ENCODE results near the gene XYLT1.

The XYLT1 gene

GRCh38 chr16:17454162-17454730 lies 16.5 kb downstream of the XYLT1 start:
- H3K36me3 Mint-ChIP-seq (ENCODE audit: low read depth) = peaks cover 8% of the 10 kb centered on the region
- H3K4me1 Mint-ChIP-seq (ENCODE audit: low read depth) = peaks cover 33% of the 10 kb centered on the region
- no peaks in the 10 kb centered on the region for H3K27me3 Mint-ChIP-seq
- no peak overlapping the region for H3K4me3 Mint-ChIP-seq
- H3K9me3 Mint-ChIP-seq = no peaks in the 10 kb centered on the region
- no peak overlapping the region for H3K27ac Mint-ChIP-seq

- Mint-ChIP-seq H3K36me3 (ENCODE audit: low read depth) (peaks cover 8% of the 10 kb centered on the region), H3K9me3 (no peaks in the 10 kb centered on the region), H3K27me3 (no peaks in the 10 kb centered on the region), H3K4me3 (no peak overlapping the region), H3K4me1 (ENCODE audit: low read depth) (peaks cover 40% of the 10 kb centered on the region), H3K27ac (no peak overlapping the region)
These were observed 17.3 kb downstream of the XYLT1 start for GRCh38 chr16:17453364-17454038.

- peaks cover 44% of the 10 kb centered on the region for H3K4me1 Mint-ChIP-seq (ENCODE audit: low read depth)
- no peaks in the 10 kb centered on the region for H3K27me3 Mint-ChIP-seq
- peaks cover 8% of the 10 kb centered on the region for H3K36me3 Mint-ChIP-seq (ENCODE audit: low read depth)
- no peaks in the 10 kb centered on the region for H3K9me3 Mint-ChIP-seq
- no peak overlapping the region for H3K4me3 Mint-ChIP-seq
- H3K27ac Mint-ChIP-seq = no peak overlapping the region
These were observed 17.8 kb downstream of the XYLT1 start for GRCh38 chr16:17452922-17453321.

- no peaks in the 10 kb centered on the region for H3K27me3 Mint-ChIP-seq
These were observed 18.9 kb downstream of the XYLT1 start for GRCh38 chr16:17451843-17452242.

GRCh38 chr16:17450291-17450690 lies 20.5 kb downstream of the XYLT1 start:
- Mint-ChIP-seq H3K9me3 (no peaks in the 10 kb centered on the region), H3K4me1 (ENCODE audit: low read depth) (peaks cover 48% of the 10 kb centered on the region), H3K4me3 (no peak overlapping the region), H3K27ac (no peak overlapping the region), H3K36me3 (ENCODE audit: low read depth) (peaks cover 4% of the 10 kb centered on the region), H3K27me3 (no peaks in the 10 kb centered on the region)

More at GRCh38 chr16:17451843-17452242, 18.9 kb downstream of the XYLT1 start:
- H3K36me3 Mint-ChIP-seq (ENCODE audit: low read depth) = peaks cover 8% of the 10 kb centered on the region
- H3K27ac Mint-ChIP-seq = no peak overlapping the region
- peaks cover 48% of the 10 kb centered on the region for H3K4me1 Mint-ChIP-seq (ENCODE audit: low read depth)
- H3K4me3 Mint-ChIP-seq = no peak overlapping the region
- H3K9me3 Mint-ChIP-seq = no peaks in the 10 kb centered on the region

- no peaks in the 10 kb centered on the region for H3K27me3 Mint-ChIP-seq
- H3K36me3 Mint-ChIP-seq (ENCODE audit: low read depth) = peaks cover 5% of the 10 kb centered on the region
- H3K4me1 Mint-ChIP-seq (ENCODE audit: low read depth) = peaks cover 46% of the 10 kb centered on the region
- H3K4me3 Mint-ChIP-seq = peak overlapping the region; percentile 52
- no peaks in the 10 kb centered on the region for H3K9me3 Mint-ChIP-seq
- peak overlapping the region; percentile 85 for H3K27ac Mint-ChIP-seq
These were observed 21.8 kb downstream of the XYLT1 start for GRCh38 chr16:17448640-17449638.

GRCh38 chr16:17447101-17447569 lies 23.6 kb downstream of the XYLT1 start:
- no peak overlapping the region for H3K4me3 Mint-ChIP-seq
- H3K27me3 Mint-ChIP-seq = no peaks in the 10 kb centered on the region
- H3K27ac Mint-ChIP-seq = no peak overlapping the region
- peaks cover 8% of the 10 kb centered on the region for H3K36me3 Mint-ChIP-seq (ENCODE audit: low read depth)
- peaks cover 42% of the 10 kb centered on the region for H3K4me1 Mint-ChIP-seq (ENCODE audit: low read depth)
- no peaks in the 10 kb centered on the region for H3K9me3 Mint-ChIP-seq

GRCh38 chr16:17446661-17447060 lies 24.1 kb downstream of the XYLT1 start:
- no peak overlapping the region for H3K27ac Mint-ChIP-seq
- H3K4me3 Mint-ChIP-seq = no peak overlapping the region
- H3K4me1 Mint-ChIP-seq (ENCODE audit: low read depth) = peaks cover 38% of the 10 kb centered on the region
- H3K9me3 Mint-ChIP-seq = no peaks in the 10 kb centered on the region
- H3K27me3 Mint-ChIP-seq = no peaks in the 10 kb centered on the region
- H3K36me3 Mint-ChIP-seq (ENCODE audit: low read depth) = peaks cover 8% of the 10 kb centered on the region

GRCh38 chr16:17445421-17445820 lies 25.3 kb downstream of the XYLT1 start:
- Mint-ChIP-seq H3K4me1 (ENCODE audit: low read depth) (peaks cover 29% of the 10 kb centered on the region), H3K27me3 (no peaks in the 10 kb centered on the region), H3K36me3 (ENCODE audit: low read depth) (peaks cover 4% of the 10 kb centered on the region), H3K27ac (no peak overlapping the region), H3K4me3 (no peak overlapping the region), H3K9me3 (no peaks in the 10 kb centered on the region)

GRCh38 chr16:17444658-17445057 lies 26.1 kb downstream of the XYLT1 start:
- H3K27ac Mint-ChIP-seq = no peak overlapping the region
- H3K4me3 Mint-ChIP-seq = no peak overlapping the region
- no peaks in the 10 kb centered on the region for H3K27me3 Mint-ChIP-seq
- peaks cover 31% of the 10 kb centered on the region for H3K4me1 Mint-ChIP-seq (ENCODE audit: low read depth)
- peaks cover 7% of the 10 kb centered on the region for H3K36me3 Mint-ChIP-seq (ENCODE audit: low read depth)
- no peaks in the 10 kb centered on the region for H3K9me3 Mint-ChIP-seq

GRCh38 chr16:17440131-17440530 lies 30.6 kb downstream of the XYLT1 start:
- Mint-ChIP-seq H3K27me3 (no peaks in the 10 kb centered on the region), H3K36me3 (ENCODE audit: low read depth) (peaks cover 7% of the 10 kb centered on the region), H3K4me3 (no peak overlapping the region), H3K4me1 (ENCODE audit: low read depth) (peaks cover 31% of the 10 kb centered on the region), H3K27ac (no peak overlapping the region), H3K9me3 (no peaks in the 10 kb centered on the region)

GRCh38 chr16:17439580-17439979 lies 31.2 kb downstream of the XYLT1 start:
- H3K9me3 Mint-ChIP-seq = no peaks in the 10 kb centered on the region
- H3K27me3 Mint-ChIP-seq = no peaks in the 10 kb centered on the region
- peaks cover 31% of the 10 kb centered on the region for H3K4me1 Mint-ChIP-seq (ENCODE audit: low read depth)
- peak overlapping the region; percentile 63 for H3K27ac Mint-ChIP-seq
- peak overlapping the region; percentile 9 for H3K4me3 Mint-ChIP-seq
- peaks cover 7% of the 10 kb centered on the region for H3K36me3 Mint-ChIP-seq (ENCODE audit: low read depth)

- Mint-ChIP-seq H3K27ac (no peak overlapping the region), H3K4me1 (ENCODE audit: low read depth) (peaks cover 39% of the 10 kb centered on the region), H3K36me3 (ENCODE audit: low read depth) (peaks cover 3% of the 10 kb centered on the region), H3K4me3 (no peak overlapping the region), H3K27me3 (no peaks in the 10 kb centered on the region), H3K9me3 (no peaks in the 10 kb centered on the region)
These were observed 32.8 kb downstream of the XYLT1 start for GRCh38 chr16:17437981-17438380.

- H3K9me3 Mint-ChIP-seq = no peaks in the 10 kb centered on the region
- H3K27me3 Mint-ChIP-seq = no peaks in the 10 kb centered on the region
- peaks cover 3% of the 10 kb centered on the region for H3K36me3 Mint-ChIP-seq (ENCODE audit: low read depth)
- H3K4me1 Mint-ChIP-seq (ENCODE audit: low read depth) = peaks cover 43% of the 10 kb centered on the region
- H3K4me3 Mint-ChIP-seq = no peak overlapping the region
- H3K27ac Mint-ChIP-seq = no peak overlapping the region
These were observed 33.5 kb downstream of the XYLT1 start for GRCh38 chr16:17437127-17437720.

Data from stimulated activated naive CD8-positive, alpha-beta T cell treated with anti-CD3 and anti-CD28 coated beads, Interleukin-15, Interleukin-2, amounts not matched to agents 100 ng/mL and 50 ng/mL, for 24 hours (primary cell).